Prostate gland (tissue), 2 donors: ENCODE measurements around the gene NUFIP1.

Experiments used
- POLR2A ChIP-seq: fragments of 450-650 bp; IDR thresholded peaks from one replicate; pipeline ENCODE4 v1.6.1; 2016; ENCODE audit warnings: antibody characterized with exemption, mild to moderate bottlenecking
- POLR2AphosphoS5 ChIP-seq: sonication (generic); formaldehyde crosslinking; IDR thresholded peaks from one replicate; pipeline ENCODE4 v1.6.1; 2017; ENCODE audit warnings: antibody characterized with exemption
- TF ChIP-seq, protein P1 (sequence below), 4 experiments: fragments of 200-600 bp in 2 of 4; fragments of 450-650 bp in 2 of 4; sonication (generic) in 2 of 4; IDR thresholded peaks; 1 replicate in 3 of 4; 2 replicates in 1 of 4; pipeline ENCODE4 v1.5.1; 2016 to 2019; ENCODE audit warnings: antibody characterized with exemption in 4 of 4, mild to moderate bottlenecking in 2 of 4, moderate library complexity in 2 of 4

DNA sequence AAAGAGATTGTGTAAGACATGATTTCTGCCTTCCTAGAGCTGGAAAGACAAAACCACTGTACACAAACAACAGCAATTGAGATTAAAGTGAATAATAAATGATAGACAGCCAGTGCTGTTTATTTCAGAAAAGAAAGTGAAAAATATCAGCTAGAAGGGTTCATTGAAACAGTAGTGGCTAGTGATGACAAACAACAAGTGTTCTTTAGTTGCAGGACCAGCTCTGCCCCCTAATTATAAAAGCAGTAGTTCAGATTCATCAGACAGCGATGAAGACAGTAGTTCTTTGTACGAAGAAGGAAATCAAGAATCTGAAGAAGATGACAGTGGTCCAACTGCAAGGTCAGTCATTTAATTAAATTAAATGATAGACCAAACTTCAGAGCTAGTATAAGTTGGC lies 14.8 kb upstream of the NUFIP1 start:
- no peak for TF ChIP-seq POLR2A
- TF ChIP-seq, protein P1, sequence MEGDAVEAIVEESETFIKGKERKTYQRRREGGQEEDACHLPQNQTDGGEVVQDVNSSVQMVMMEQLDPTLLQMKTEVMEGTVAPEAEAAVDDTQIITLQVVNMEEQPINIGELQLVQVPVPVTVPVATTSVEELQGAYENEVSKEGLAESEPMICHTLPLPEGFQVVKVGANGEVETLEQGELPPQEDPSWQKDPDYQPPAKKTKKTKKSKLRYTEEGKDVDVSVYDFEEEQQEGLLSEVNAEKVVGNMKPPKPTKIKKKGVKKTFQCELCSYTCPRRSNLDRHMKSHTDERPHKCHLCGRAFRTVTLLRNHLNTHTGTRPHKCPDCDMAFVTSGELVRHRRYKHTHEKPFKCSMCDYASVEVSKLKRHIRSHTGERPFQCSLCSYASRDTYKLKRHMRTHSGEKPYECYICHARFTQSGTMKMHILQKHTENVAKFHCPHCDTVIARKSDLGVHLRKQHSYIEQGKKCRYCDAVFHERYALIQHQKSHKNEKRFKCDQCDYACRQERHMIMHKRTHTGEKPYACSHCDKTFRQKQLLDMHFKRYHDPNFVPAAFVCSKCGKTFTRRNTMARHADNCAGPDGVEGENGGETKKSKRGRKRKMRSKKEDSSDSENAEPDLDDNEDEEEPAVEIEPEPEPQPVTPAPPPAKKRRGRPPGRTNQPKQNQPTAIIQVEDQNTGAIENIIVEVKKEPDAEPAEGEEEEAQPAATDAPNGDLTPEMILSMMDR (IDR thresholded peaks at IDR 0.05) = no peak
- no peak for TF ChIP-seq POLR2AphosphoS5
